GM20431 (cell line): ENCODE results near the gene KCNMB3.
"Not testable (repeated sequence)": the region's sequence is repeated elsewhere in the genome, so short reads cannot be mapped to it uniquely, and the experiment has no call there.

ENCODE experiments used
- in situ Hi-C: fragments of 300-500 bp; cut with MseI, MboI; formaldehyde crosslinking; loops from one replicate; pipeline ENCODE4 v1.15.0; 2020; ENCODE audit warnings: low sequenced_read_pairs; ENCODE audit not compliant: unreplicated experiment

Gene KCNMB3

GRCh38 chr3:179218213-179218612 lies 32.7 kb downstream of the KCNMB3 start:
- in situ Hi-C loops, result not testable (repeated sequence)

GRCh38 chr3:179215550-179215949 lies 35.4 kb downstream of the KCNMB3 start:
- in situ Hi-C loops, result not testable (repeated sequence)

DNA sequence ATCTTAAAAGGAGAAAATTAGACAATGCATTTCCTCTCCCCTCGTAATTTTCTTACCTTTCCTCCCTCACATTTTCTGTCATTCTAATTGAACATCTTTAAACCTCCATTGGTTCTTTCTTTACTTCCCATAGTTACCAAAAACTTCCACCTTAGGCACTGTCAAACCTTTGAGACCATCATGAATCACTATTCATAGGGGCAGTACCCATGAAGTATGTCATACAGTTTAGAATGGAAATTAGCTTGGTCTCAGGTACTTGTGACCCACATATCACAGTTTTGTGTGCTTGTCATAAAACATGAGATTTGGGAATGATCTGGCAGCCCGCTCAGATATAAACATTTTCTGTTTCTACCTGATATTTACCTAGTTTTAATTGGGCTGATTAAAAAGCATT lies 50.1 kb downstream of the KCNMB3 start:
- in situ Hi-C loops, result no loop called here

GRCh38 chr3:179196700-179197099 lies 54.2 kb downstream of the KCNMB3 start:
- in situ Hi-C loops, result no loop called here

- in situ Hi-C loops, result no loop called here
Measured at GRCh38 chr3:179196098-179196497, 54.8 kb downstream of the KCNMB3 start.

DNA sequence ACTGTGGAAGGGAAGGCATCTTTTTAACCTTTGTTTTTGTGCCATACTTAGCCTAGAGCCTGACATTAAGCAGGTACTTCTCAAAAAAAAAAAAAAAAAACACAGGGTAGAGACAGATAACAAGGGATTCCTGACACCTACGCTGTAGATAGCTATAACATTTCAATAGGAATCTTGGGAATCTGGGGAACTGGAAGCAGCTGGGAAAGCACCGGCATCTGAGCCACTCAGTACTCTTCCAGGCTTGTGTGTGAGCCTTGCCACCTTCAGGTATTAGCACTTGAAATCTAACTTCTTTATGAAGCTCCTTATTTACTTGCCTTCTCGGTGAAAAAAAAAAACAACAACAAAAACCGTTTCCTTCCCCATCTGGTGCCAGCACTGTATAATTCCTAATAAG lies 56.0 kb downstream of the KCNMB3 start:
- in situ Hi-C loops, result no loop called here
